CD4-positive, CD25-positive, alpha-beta regulatory T cell (primary cell): ENCODE results near the gene SLC27A2. TPM values are rescaled to one million over a fixed set of nuclear protein-coding genes. Genes with fewer than 3 reads are reported as not detected.
A peak's percentile ranks its signal among the peaks of the same experiment; 100 is the strongest.

Experiments
- ATAC-seq, 2 donors: fragments of 150-1000 bp; cut with Tn5 transposase; one replicate each; pipeline ENCODE4 v1.10.0; 2021; ENCODE audit warnings: low read depth in 2 of 2, moderate number of reproducible peaks in 2 of 2, moderate library complexity in 1 of 2
- DNase-seq, 3 donors: peaks; one replicate each; pipeline versions ENCODE4 v3.0.0 to v3.0.0-alpha.2; 2012 to 2022; ENCODE audit warnings: mixed read lengths in 1 of 3
- H3K27ac ChIP-seq: one replicate; pipeline ENCODE4 v1.7.0; 2013; ENCODE audit warnings: mild to moderate bottlenecking, low read length; ENCODE audit not compliant: insufficient read depth, poor library complexity, severe bottlenecking
- H3K27me3 ChIP-seq: one replicate; pipeline ENCODE4 v1.7.0; 2013; ENCODE audit warnings: low read length; ENCODE audit not compliant: control insufficient read depth, insufficient read depth
- H3K36me3 ChIP-seq: one replicate; pipeline ENCODE4 v1.7.0; 2013; ENCODE audit warnings: mild to moderate bottlenecking, low read length, moderate library complexity; ENCODE audit not compliant: control insufficient read depth, insufficient read depth
- H3K4me1 ChIP-seq: 2 replicates; pipeline ENCODE4 v1.7.0; 2013; ENCODE audit warnings: mild to moderate bottlenecking, low read length; ENCODE audit not compliant: insufficient read depth, control insufficient read depth, poor library complexity, severe bottlenecking
- H3K4me3 ChIP-seq: one replicate; pipeline ENCODE4 v1.7.0; 2013; ENCODE audit warnings: low read depth, mild to moderate bottlenecking, low read length, moderate library complexity
- H3K9me3 ChIP-seq, 2 experiments: 1 replicate in 1 of 2; 2 replicates in 1 of 2; pipeline ENCODE4 v1.7.0; 2013; ENCODE audit warnings: low read length in 2 of 2, mild to moderate bottlenecking in 1 of 2, moderate library complexity in 1 of 2; ENCODE audit not compliant: control insufficient read depth in 2 of 2
- H3K27ac Mint-ChIP-seq, 3 donors: one replicate each; pipeline ENCODE4 v1.8.0; 2020 to 2022; ENCODE audit warnings: mild to moderate bottlenecking in 3 of 3, mixed read lengths in 3 of 3, moderate library complexity in 2 of 3
- H3K27me3 Mint-ChIP-seq: one replicate; pipeline ENCODE4 v1.8.0; 2022; ENCODE audit warnings: mild to moderate bottlenecking, mixed read lengths
- H3K36me3 Mint-ChIP-seq: one replicate; pipeline ENCODE4 v1.8.0; 2020; ENCODE audit warnings: mixed read lengths
- H3K4me1 Mint-ChIP-seq, 4 donors: one replicate each; pipeline ENCODE4 v1.8.0; 2020 to 2022; ENCODE audit warnings: mixed read lengths in 4 of 4, mild to moderate bottlenecking in 1 of 4
- H3K4me3 Mint-ChIP-seq, 4 donors: one replicate each; pipeline ENCODE4 v1.8.0; 2020 to 2022; ENCODE audit warnings: mild to moderate bottlenecking in 4 of 4, mixed read lengths in 4 of 4, moderate library complexity in 3 of 4
- H3K9me3 Mint-ChIP-seq, 7 donors: one replicate each; pipeline ENCODE4 v1.8.0; 2020 to 2022; ENCODE audit warnings: mixed read lengths in 7 of 7, mild to moderate bottlenecking in 3 of 7, moderate library complexity in 2 of 7
- polyA plus RNA-seq, 4 donors: library from polyadenylated mRNA; unstranded; fragments of 300-500 nt; fragmentation: Illumina TruSeq; gene quantifications; one replicate each; pipeline ENCODE4 v1.2.3, GENCODE V29; 2021
- total RNA-seq: library from RNA; stranded (reverse); gene quantifications from one replicate; pipeline ENCODE4 v1.2.3, GENCODE V29; 2022

SLC27A2 gene
- total and polyA plus RNA-seq, 5 donors from 2014 or later: 0.63 to 1.4 (median 1.2) TPM

- no peaks in the 10 kb centered on the region for H3K36me3 Mint-ChIP-seq
- H3K27ac ChIP-seq: no peak overlapping the region
- no peaks in the 10 kb centered on the region for H3K27me3 Mint-ChIP-seq
- H3K27me3 ChIP-seq: no peaks in the 10 kb centered on the region
- H3K27ac Mint-ChIP-seq: no peak overlapping the region
- H3K4me3 Mint-ChIP-seq: no peak overlapping the region
- H3K4me3 ChIP-seq: no peak overlapping the region
- ATAC-seq (no peak), DNase-seq (no peak)
- H3K9me3 Mint-ChIP-seq: peaks cover 0 to 2% (median 0%) of the 10 kb centered on the region in 7 donors
- no peaks in the 10 kb centered on the region for H3K4me1 ChIP-seq
- H3K9me3 ChIP-seq: no peaks in the 10 kb centered on the region
- H3K36me3 ChIP-seq: no peaks in the 10 kb centered on the region
- H3K4me1 Mint-ChIP-seq: no peaks in the 10 kb centered on the region
Observed at GRCh38 chr15:50231761-50232160, 49.8 kb downstream of the SLC27A2 start.

GRCh38 chr15:50232791-50233190 lies 50.8 kb downstream of the SLC27A2 start:
- Mint-ChIP-seq H3K4me3 (no peak overlapping the region), H3K4me1 (no peaks in the 10 kb centered on the region), H3K9me3 (peaks cover 0 to 2% (median 0%) of the 10 kb centered on the region in 7 donors), H3K36me3 (no peaks in the 10 kb centered on the region), H3K27me3 (no peaks in the 10 kb centered on the region), H3K27ac (peak overlapping the region in 1 of 3 donors; percentile 13)
- ATAC-seq (no peak), DNase-seq (no peak)
- Histone ChIP-seq H3K27ac (no peak overlapping the region), H3K36me3 (no peaks in the 10 kb centered on the region), H3K4me3 (no peak overlapping the region), H3K27me3 (no peaks in the 10 kb centered on the region), H3K9me3 (no peaks in the 10 kb centered on the region), H3K4me1 (no peaks in the 10 kb centered on the region)

GRCh38 chr15:50233192-50233736 lies 51.3 kb downstream of the SLC27A2 start:
- no peaks in the 10 kb centered on the region for H3K27me3 ChIP-seq
- H3K9me3 Mint-ChIP-seq: peaks cover 0 to 2% (median 0%) of the 10 kb centered on the region in 7 donors
- no peak overlapping the region for H3K4me3 ChIP-seq
- DNase-seq: no peak
- no peaks in the 10 kb centered on the region for H3K4me1 ChIP-seq
- H3K27ac ChIP-seq: no peak overlapping the region
- no peak overlapping the region for H3K4me3 Mint-ChIP-seq
- no peaks in the 10 kb centered on the region for H3K36me3 Mint-ChIP-seq
- H3K36me3 ChIP-seq: no peaks in the 10 kb centered on the region
- H3K9me3 ChIP-seq: no peaks in the 10 kb centered on the region
- H3K4me1 Mint-ChIP-seq: no peaks in the 10 kb centered on the region
- ATAC-seq: no peak
- H3K27ac Mint-ChIP-seq: peak overlapping the region in 1 of 3 donors; percentile 13
- no peaks in the 10 kb centered on the region for H3K27me3 Mint-ChIP-seq

GRCh38 chr15:50234764-50235163 lies 52.8 kb downstream of the SLC27A2 start:
- ATAC-seq (no peak), DNase-seq (no peak)
- Histone ChIP-seq H3K4me3 (no peak overlapping the region), H3K36me3 (no peaks in the 10 kb centered on the region), H3K9me3 (no peaks in the 10 kb centered on the region), H3K4me1 (no peaks in the 10 kb centered on the region), H3K27me3 (no peaks in the 10 kb centered on the region), H3K27ac (no peak overlapping the region)
- Mint-ChIP-seq H3K4me3 (no peak overlapping the region), H3K36me3 (no peaks in the 10 kb centered on the region), H3K27me3 (no peaks in the 10 kb centered on the region), H3K27ac (peak overlapping the region in 1 of 3 donors; percentile 69), H3K4me1 (no peaks in the 10 kb centered on the region), H3K9me3 (peaks cover 0 to 2% (median 0%) of the 10 kb centered on the region in 7 donors)

- H3K9me3 ChIP-seq: no peaks in the 10 kb centered on the region
- ATAC-seq: no peak
- no peak overlapping the region for H3K27ac Mint-ChIP-seq
- H3K27me3 Mint-ChIP-seq: no peaks in the 10 kb centered on the region
- no peaks in the 10 kb centered on the region for H3K27me3 ChIP-seq
- H3K4me1 ChIP-seq: no peaks in the 10 kb centered on the region
- no peak overlapping the region for H3K27ac ChIP-seq
- H3K9me3 Mint-ChIP-seq: peaks cover 0 to 2% (median 0%) of the 10 kb centered on the region in 7 donors
- no peak overlapping the region for H3K4me3 ChIP-seq
- no peaks in the 10 kb centered on the region for H3K36me3 Mint-ChIP-seq
- no peaks in the 10 kb centered on the region for H3K4me1 Mint-ChIP-seq
- DNase-seq: no peak
- H3K4me3 Mint-ChIP-seq: no peak overlapping the region
- H3K36me3 ChIP-seq: no peaks in the 10 kb centered on the region
Observed at GRCh38 chr15:50235794-50236193, 53.8 kb downstream of the SLC27A2 start.

- no peaks in the 10 kb centered on the region for H3K27me3 Mint-ChIP-seq
- no peak overlapping the region for H3K4me3 Mint-ChIP-seq
- H3K36me3 Mint-ChIP-seq: no peaks in the 10 kb centered on the region
- no peaks in the 10 kb centered on the region for H3K27me3 ChIP-seq
- H3K27ac ChIP-seq: no peak overlapping the region
- peaks cover 0 to 5% (median 0%) of the 10 kb centered on the region in 4 donors for H3K4me1 Mint-ChIP-seq
- no peak overlapping the region for H3K4me3 ChIP-seq
- no peaks in the 10 kb centered on the region for H3K36me3 ChIP-seq
- no peak for DNase-seq
- no peak overlapping the region for H3K27ac Mint-ChIP-seq
- ATAC-seq: no peak
- H3K4me1 ChIP-seq: no peaks in the 10 kb centered on the region
- no peaks in the 10 kb centered on the region for H3K9me3 ChIP-seq
- H3K9me3 Mint-ChIP-seq: peaks cover 0 to 2% (median 0%) of the 10 kb centered on the region in 7 donors
Observed at GRCh38 chr15:50236433-50236832, 54.4 kb downstream of the SLC27A2 start.

GRCh38 chr15:50238255-50238654 lies 56.3 kb downstream of the SLC27A2 start:
- no peaks in the 10 kb centered on the region for H3K9me3 ChIP-seq
- DNase-seq (no peak), ATAC-seq (no peak)
- Mint-ChIP-seq H3K4me1 (peaks cover 0 to 5% (median 0%) of the 10 kb centered on the region in 4 donors), H3K9me3 (no peaks in the 10 kb centered on the region), H3K27ac (no peak overlapping the region), H3K36me3 (no peaks in the 10 kb centered on the region), H3K27me3 (no peaks in the 10 kb centered on the region), H3K4me3 (no peak overlapping the region)
- H3K27me3 ChIP-seq: no peaks in the 10 kb centered on the region
- H3K4me1 ChIP-seq: no peaks in the 10 kb centered on the region
- no peak overlapping the region for H3K4me3 ChIP-seq
- H3K36me3 ChIP-seq: no peaks in the 10 kb centered on the region
- H3K27ac ChIP-seq: no peak overlapping the region

- Mint-ChIP-seq H3K27me3 (no peaks in the 10 kb centered on the region), H3K27ac (no peak overlapping the region), H3K4me1 (peaks cover 0 to 5% (median under 1%) of the 10 kb centered on the region in 4 donors), H3K9me3 (peaks cover 0 to 1% (median 0%) of the 10 kb centered on the region in 7 donors), H3K36me3 (no peaks in the 10 kb centered on the region), H3K4me3 (no peak overlapping the region)
- Histone ChIP-seq H3K4me1 (no peaks in the 10 kb centered on the region), H3K27ac (no peak overlapping the region), H3K9me3 (no peaks in the 10 kb centered on the region), H3K27me3 (no peaks in the 10 kb centered on the region), H3K36me3 (no peaks in the 10 kb centered on the region), H3K4me3 (no peak overlapping the region)
- DNase-seq (no peak), ATAC-seq (no peak)
Observed at GRCh38 chr15:50241684-50242450, 59.9 kb downstream of the SLC27A2 start.
